Endothelial cell of umbilical vein (primary cell): ENCODE results near the gene OCA2. TPM values are rescaled to one million over a fixed set of nuclear protein-coding genes. Genes with fewer than 3 reads are reported as not detected.

Experiments
- BruUV-seq: library from RNA; stranded (reverse); fragments of 400-500 nt; replicated peaks from 2 replicates; lab custom pipeline; 2021; lab: Mats Ljungman, UMichigan
- CTCF ChIA-PET: fragments of 300-600, 350-600 bp; sonication (Branson Sonifier 250); formaldehyde crosslinking; loops from one replicate; lab custom pipeline; 2021; ENCODE audit warnings: antibody characterized with exemption, inconsistent platforms; lab: Charles Lee
- POLR2A ChIA-PET: fragments of 300-600, 350-600 bp; sonication (Branson Sonifier 250); formaldehyde crosslinking; loops from one replicate; lab custom pipeline; 2021; ENCODE audit warnings: antibody characterized with exemption, inconsistent platforms; lab: Charles Lee
- DNase-seq: peaks from one replicate; pipeline ENCODE4 v3.0.0-alpha.2; 2011; ENCODE audit warnings: low read depth, low spot score
- FAIRE-seq: peaks from 2 replicates; lab custom pipeline; 2011; peaks lifted over from hg19 to GRCh38; lab: Jason Lieb, UNC
- H2AFZ ChIP-seq: 2 replicates; pipeline ENCODE4 v1.6.0; 2012; ENCODE audit warnings: low read depth, low read length, control low read depth, inconsistent platforms
- H3K27ac ChIP-seq: 2 replicates; pipeline ENCODE4 v1.5.1; 2011; ENCODE audit warnings: low read depth, mild to moderate bottlenecking, control low read depth, low read length, moderate library complexity; ENCODE audit not compliant: insufficient read depth
- H3K27me3 ChIP-seq, 2 experiments: 2 replicates each; pipeline versions ENCODE4 v1.6.0 to v1.6.1; 2011; ENCODE audit warnings: low read length in 2 of 2, mixed read lengths in 1 of 2; ENCODE audit not compliant: control insufficient read depth in 2 of 2, insufficient read depth in 2 of 2
- H3K36me3 ChIP-seq, 2 experiments: 2 replicates in 1 of 2; 3 replicates in 1 of 2; pipeline ENCODE4 v1.5.1; 2011; ENCODE audit warnings: low read length in 2 of 2, mild to moderate bottlenecking in 1 of 2, moderate library complexity in 1 of 2; ENCODE audit not compliant: control insufficient read depth in 2 of 2, insufficient read depth in 2 of 2; ENCODE audit errors: extremely low read depth in 1 of 2
- H3K4me1 ChIP-seq: 3 replicates; pipeline ENCODE4 v1.5.1; 2011; ENCODE audit warnings: mild to moderate bottlenecking, low read length; ENCODE audit not compliant: control insufficient read depth, insufficient read depth; ENCODE audit errors: extremely low read depth
- H3K4me2 ChIP-seq: 2 replicates; pipeline ENCODE4 v1.6.1; 2011; ENCODE audit warnings: low read length, control low read depth, mixed read lengths; ENCODE audit not compliant: insufficient read depth
- H3K4me3 ChIP-seq, 3 experiments: fragments of 200-600 bp in 1 of 3; sonication (generic), shearing (Covaris generic) in 1 of 3; replicated peaks in 1 of 3; 2 replicates each; pipeline ENCODE4 v1.5.1; 2011 to 2016; ENCODE audit warnings: control low read depth in 3 of 3, low read length in 3 of 3, mild to moderate bottlenecking in 2 of 3, inconsistent platforms in 1 of 3, low read depth in 1 of 3, moderate library complexity in 1 of 3; ENCODE audit not compliant: insufficient read depth in 1 of 3
- H3K79me2 ChIP-seq: 2 replicates; pipeline ENCODE4 v1.6.0; 2012; ENCODE audit warnings: low read length, inconsistent platforms; ENCODE audit not compliant: control insufficient read depth, insufficient read depth
- H3K9ac ChIP-seq: replicated peaks from 2 replicates; pipeline ENCODE3; 2011; ENCODE audit warnings: low read length, control low read depth; ENCODE audit not compliant: insufficient read depth; ENCODE audit errors: extremely low read depth
- H3K9me1 ChIP-seq: replicated peaks from 3 replicates; pipeline ENCODE4 v1.6.0; 2011; ENCODE audit warnings: mild to moderate bottlenecking, low read length; ENCODE audit not compliant: control insufficient read depth, insufficient read depth; ENCODE audit errors: extremely low read depth
- H3K9me3 ChIP-seq: replicated peaks from 2 replicates; pipeline ENCODE4 v1.5.1; 2012; ENCODE audit warnings: low read length, inconsistent platforms; ENCODE audit not compliant: control insufficient read depth, insufficient read depth
- H4K20me1 ChIP-seq: replicated peaks from 2 replicates; pipeline ENCODE3; 2011; ENCODE audit warnings: mild to moderate bottlenecking, low read length; ENCODE audit not compliant: control insufficient read depth, insufficient read depth; ENCODE audit errors: extremely low read depth
- CTCF ChIP-seq, 2 donors: IDR thresholded peaks; 1 replicate in 1 of 2; 2 replicates in 1 of 2; pipeline ENCODE4 v1.5.1; 2011; ENCODE audit warnings: low read length in 2 of 2, mild to moderate bottlenecking in 2 of 2, moderate library complexity in 2 of 2, control low read depth in 1 of 2, inconsistent platforms in 1 of 2, low read depth in 1 of 2; ENCODE audit not compliant: insufficient read depth in 1 of 2; ENCODE audit errors: extremely low read depth in 1 of 2
- EZH2 ChIP-seq: IDR thresholded peaks from 2 replicates; pipeline ENCODE4 v1.6.1; 2012; ENCODE audit warnings: borderline replicate concordance, low read depth, mild to moderate bottlenecking, moderate library complexity, low read length, inconsistent platforms; ENCODE audit not compliant: severe bottlenecking
- FOS ChIP-seq: IDR thresholded peaks from 2 replicates; pipeline ENCODE4 v1.6.1; 2011; ENCODE audit warnings: mild to moderate bottlenecking, low read length, moderate library complexity, borderline replicate concordance; ENCODE audit not compliant: insufficient read depth
- GATA2 ChIP-seq: IDR thresholded peaks from 2 replicates; pipeline ENCODE4 v1.7.0; 2011; ENCODE audit warnings: low read depth, mild to moderate bottlenecking, moderate library complexity, mixed read lengths, low read length; ENCODE audit not compliant: insufficient read length, insufficient read depth
- JUN ChIP-seq: IDR thresholded peaks from 2 replicates; pipeline ENCODE4 v1.6.1; 2011; ENCODE audit warnings: borderline replicate concordance, low read depth; ENCODE audit not compliant: insufficient read length, insufficient read depth
- MAX ChIP-seq: IDR thresholded peaks from 2 replicates; pipeline ENCODE4 v1.6.1; 2011; ENCODE audit not compliant: insufficient read depth, insufficient read length
- MYC ChIP-seq: IDR thresholded peaks from one replicate; pipeline ENCODE4 v1.6.1; 2011; ENCODE audit warnings: mild to moderate bottlenecking, low read depth, low read length
- POLR2A ChIP-seq: IDR thresholded peaks from 2 replicates; pipeline ENCODE4 v1.6.1; 2012; ENCODE audit warnings: low read depth, mild to moderate bottlenecking, control low read depth, low read length
- POLR2AphosphoS5 ChIP-seq: IDR thresholded peaks from 2 replicates; pipeline ENCODE4 v1.6.1; 2012; ENCODE audit warnings: low read depth, mild to moderate bottlenecking, control low read depth, low read length, moderate library complexity; ENCODE audit not compliant: insufficient read depth
- dilution Hi-C: fragments of 300-500 bp; cut with MboI; formaldehyde crosslinking; loops from one replicate; pipeline ENCODE4 v1.15.0; 2019; ENCODE audit warnings: low sequenced_read_pairs; ENCODE audit not compliant: extremely low pct_ligation_motif_present
- intact Hi-C: fragments of 100-400 bp; cut with micrococcal nuclease; formaldehyde crosslinking; loops from one replicate; pipeline ENCODE4 v1.10.0; 2022
- polyA plus RNA-seq, 4 experiments: library from polyadenylated mRNA; depleted of rRNA in 3 of 4; stranded (reverse) in 3 of 4; unstranded in 1 of 4; fragments of >200 nt; gene quantifications; 2 replicates each; pipeline versions ENCODE4 v1.2.1 to v1.2.3, GENCODE V29; 2011 to 2012; ENCODE audit warnings: missing spikeins in 1 of 4
- total RNA-seq: library from RNA; stranded (reverse); gene quantifications from 2 replicates; pipeline ENCODE4 v1.2.3, GENCODE V29; 2021

The OCA2 gene
- total and polyA plus RNA-seq, 2 donors (not counting 3 experiments of a cell fraction or from before 2014, with no cell fraction given): not detected

GRCh38 chr15:28115871-28116270 lies 16.8 kb upstream of the OCA2 start:
- H3K4me2 ChIP-seq: no peak overlapping the region
- no peaks in the 10 kb centered on the region for H3K27me3 ChIP-seq
- dilution Hi-C loops (no loop called here), intact Hi-C loops (no loop called here)
- no peak overlapping the region for H3K4me3 ChIP-seq
- no peaks in the 10 kb centered on the region for H4K20me1 ChIP-seq
- no peaks in the 10 kb centered on the region for H3K9me3 ChIP-seq
- H3K9me1 ChIP-seq: no peaks in the 10 kb centered on the region
- DNase-seq: no peak
- ChIA-PET POLR2A (no interaction called here), CTCF (interaction anchor here (3.2 kb wide), 1 partner anchor 10 kb away, joined by 24 read pairs; no protein-coding TSS in a partner anchor)
- H3K79me2 ChIP-seq: no peaks in the 10 kb centered on the region
- no peak for TF ChIP-seq JUN
- no peak for TF ChIP-seq POLR2AphosphoS5
- TF ChIP-seq CTCF (IDR thresholded peaks at IDR 0.05; ENCODE audit: extremely low read depth in 1 of 2, insufficient read depth in 1 of 2, low read depth in 1 of 2, low read length in 2 of 2): no peak
- no peak for TF ChIP-seq GATA2
- no peak for TF ChIP-seq MAX
- no peak for TF ChIP-seq MYC
- no peak for TF ChIP-seq EZH2
- TF ChIP-seq POLR2A: no peak
- TF ChIP-seq FOS: no peak
- no peak overlapping the region for H2AFZ ChIP-seq
- no peaks in the 10 kb centered on the region for H3K4me1 ChIP-seq
- BruUV-seq: no TSS peak
- peaks cover 11 to 65% of the 10 kb centered on the region in 2 experiments for H3K36me3 ChIP-seq
- H3K27ac ChIP-seq: no peak overlapping the region
- FAIRE-seq: no peak
- H3K9ac ChIP-seq: no peak overlapping the region
